Activated T-cell treated with anti-CD3 and anti-CD28 coated beads for 4 hours (primary cell): ENCODE measurements around the gene URM1.

Source experiments
- DNase-seq: peaks from one replicate; pipeline ENCODE4 v3.0.0-alpha.2; 2020

Gene URM1

GRCh38 chr9:128389395-128390149 lies 18.4 kb downstream of the URM1 start:
- no peak for DNase-seq

GRCh38 chr9:128390150-128390812 lies 19.1 kb downstream of the URM1 start:
- no peak for DNase-seq

GRCh38 chr9:128390813-128391711 lies 19.9 kb downstream of the URM1 start:
- DNase-seq: no peak

- no peak for DNase-seq
These were observed 20.8 kb downstream of the URM1 start for GRCh38 chr9:128391956-128392301.

- no peak for DNase-seq
These were observed 21.3 kb downstream of the URM1 start for GRCh38 chr9:128392302-128393144.

- no peak for DNase-seq
These were observed 22.1 kb downstream of the URM1 start for GRCh38 chr9:128393145-128393775.

GRCh38 chr9:128393970-128394369 lies 22.8 kb downstream of the URM1 start:
- no peak for DNase-seq

- DNase-seq: no peak
These were observed 23.4 kb downstream of the URM1 start for GRCh38 chr9:128394379-128395168.

- DNase-seq: no peak
These were observed 25.9 kb downstream of the URM1 start for GRCh38 chr9:128396970-128397613.

GRCh38 chr9:128397831-128398230 lies 26.7 kb downstream of the URM1 start:
- DNase-seq: no peak

- DNase-seq: no peak
These were observed 28.7 kb downstream of the URM1 start for GRCh38 chr9:128399861-128400260.

GRCh38 chr9:128404560-128404959 lies 33.4 kb downstream of the URM1 start:
- no peak for DNase-seq

- no peak for DNase-seq
These were observed 34.1 kb downstream of the URM1 start for GRCh38 chr9:128405077-128405779.

GRCh38 chr9:128405780-128406171 lies 34.6 kb downstream of the URM1 start:
- no peak for DNase-seq

- DNase-seq: no peak
These were observed 35.7 kb downstream of the URM1 start for GRCh38 chr9:128406848-128407391.

- no peak for DNase-seq
These were observed 37.8 kb downstream of the URM1 start for GRCh38 chr9:128408963-128409431.

GRCh38 chr9:128409450-128409849 lies 38.3 kb downstream of the URM1 start:
- DNase-seq: no peak

- DNase-seq: no peak
These were observed 38.8 kb downstream of the URM1 start for GRCh38 chr9:128409978-128410377.

- no peak for DNase-seq
These were observed 40.4 kb downstream of the URM1 start for GRCh38 chr9:128411364-128412119.
